AG10803 (cell line): ENCODE results near the gene TP53BP2.

Source experiments
- DNase-seq: peaks from one replicate; pipeline ENCODE4 v3.0.0; 2010; ENCODE audit warnings: low read depth
- H3K4me3 ChIP-seq: 2 replicates; pipeline ENCODE4 v1.5.1; 2011; ENCODE audit warnings: mild to moderate bottlenecking, low read length, control low read depth
- CTCF ChIP-seq: conservative IDR thresholded peaks from 2 replicates; pipeline ENCODE4 v1.5.1; 2011; ENCODE audit warnings: mild to moderate bottlenecking, low read length, control low read depth, inconsistent platforms

TP53BP2 gene

DNA sequence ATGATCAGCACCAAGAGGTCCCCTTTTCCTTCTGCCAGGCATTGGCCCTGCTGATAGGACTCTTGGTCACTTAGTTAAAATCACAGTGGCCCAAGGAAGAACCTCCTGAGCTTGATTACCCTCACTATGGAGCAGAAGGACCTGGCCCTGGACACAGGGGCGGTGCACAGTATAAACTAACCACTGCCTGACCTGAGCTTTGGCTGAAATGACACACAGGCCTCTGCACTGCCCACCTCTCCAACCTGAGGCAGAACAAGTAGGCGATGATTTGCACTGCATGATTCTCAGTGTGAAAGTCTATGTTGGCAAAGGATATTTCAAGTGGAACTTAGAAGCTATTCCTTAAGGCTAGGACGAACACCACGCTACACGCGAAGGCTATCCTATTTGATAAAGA, 84.9 kb downstream of the TP53BP2 start:
- TF ChIP-seq CTCF: no peak
- DNase-seq: no peak
- H3K4me3 ChIP-seq: no peak overlapping the region

GRCh38 chr1:223759273-223759672, 86.5 kb downstream of the TP53BP2 start:
- no peak for DNase-seq
- no peak for TF ChIP-seq CTCF

DNA sequence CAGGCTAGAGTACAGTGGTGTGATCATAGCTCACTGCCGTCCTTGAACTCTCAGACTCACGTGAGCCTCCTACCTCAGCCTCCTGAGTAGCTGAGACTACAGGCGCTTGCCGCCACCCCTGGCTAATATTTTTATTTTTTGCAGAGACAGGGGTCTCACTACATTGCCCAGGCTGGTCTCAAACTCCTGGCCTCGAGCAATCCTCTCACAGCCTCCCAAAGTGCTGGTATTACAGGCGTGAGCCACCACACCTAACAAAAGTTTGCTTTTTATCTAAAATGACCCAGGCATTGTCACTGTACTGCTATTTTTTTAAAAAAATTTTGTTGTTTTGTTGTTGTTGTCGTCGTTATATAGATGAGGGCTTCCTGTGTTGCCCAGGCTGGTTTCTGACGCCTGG, 87.0 kb downstream of the TP53BP2 start:
- TF ChIP-seq CTCF: no peak
- DNase-seq: no peak
- no peak overlapping the region for H3K4me3 ChIP-seq

More at GRCh38 chr1:223759273-223759672, 86.5 kb downstream of the TP53BP2 start:
- H3K4me3 ChIP-seq: no peak overlapping the region

DNA sequence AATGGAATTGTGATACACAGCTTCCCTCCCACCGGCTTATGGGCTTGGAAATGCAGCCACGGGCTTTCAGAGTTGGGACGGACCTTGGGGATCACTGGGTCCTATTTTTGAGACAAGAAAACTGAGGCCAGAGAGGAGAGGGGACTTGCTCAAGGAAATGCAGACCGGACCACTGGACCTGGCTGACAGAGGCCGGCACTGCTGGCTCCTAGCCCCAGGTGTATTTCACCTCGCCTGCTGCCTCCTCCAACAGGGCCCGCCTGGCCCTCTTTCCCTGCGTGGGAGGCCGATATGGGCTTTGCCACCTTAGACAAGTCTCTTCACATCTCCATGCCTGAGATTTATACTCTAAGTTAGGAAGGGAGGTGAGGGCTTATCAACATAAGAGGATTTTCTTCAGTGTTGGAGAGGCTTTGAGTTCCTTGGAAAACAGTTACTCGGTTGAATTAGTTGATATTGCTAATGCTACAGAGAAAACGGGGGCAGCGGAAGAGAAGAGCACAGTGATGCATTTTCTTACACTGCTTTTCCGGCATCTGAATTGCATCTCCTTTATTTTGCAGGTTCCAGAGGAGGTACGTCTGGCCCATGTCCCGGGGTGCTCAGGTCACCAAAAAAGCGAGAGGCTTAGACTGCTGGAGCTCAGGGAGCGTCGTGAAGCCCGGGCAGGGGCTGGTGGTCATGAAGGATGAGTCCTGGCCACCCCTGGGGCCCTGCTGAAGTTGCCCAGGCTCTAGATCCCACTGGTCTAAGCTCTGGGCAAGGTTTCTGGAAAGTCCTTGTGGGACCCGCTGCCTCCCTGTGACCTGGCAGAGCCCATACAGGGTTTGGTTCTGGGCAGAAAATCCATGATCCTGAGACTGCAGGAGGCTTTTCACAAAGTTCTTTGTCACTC, 88.7 kb downstream of the TP53BP2 start:
- H3K4me3 ChIP-seq: no peak overlapping the region
- DNase-seq: no peak
- no peak for TF ChIP-seq CTCF

- H3K4me3 ChIP-seq: no peak overlapping the region
- TF ChIP-seq CTCF: no peak
- no peak for DNase-seq
Measured at GRCh38 chr1:223755992-223756775, 89.6 kb downstream of the TP53BP2 start.

- no peak overlapping the region for H3K4me3 ChIP-seq
- TF ChIP-seq CTCF: no peak
- DNase-seq: no peak
Measured at GRCh38 chr1:223755432-223755792, 90.3 kb downstream of the TP53BP2 start.
